Measurements from ENCODE around the gene PNP.
A peak's percentile ranks its signal among the peaks of the same experiment; 100 is the strongest.

The PNP gene

DNA sequence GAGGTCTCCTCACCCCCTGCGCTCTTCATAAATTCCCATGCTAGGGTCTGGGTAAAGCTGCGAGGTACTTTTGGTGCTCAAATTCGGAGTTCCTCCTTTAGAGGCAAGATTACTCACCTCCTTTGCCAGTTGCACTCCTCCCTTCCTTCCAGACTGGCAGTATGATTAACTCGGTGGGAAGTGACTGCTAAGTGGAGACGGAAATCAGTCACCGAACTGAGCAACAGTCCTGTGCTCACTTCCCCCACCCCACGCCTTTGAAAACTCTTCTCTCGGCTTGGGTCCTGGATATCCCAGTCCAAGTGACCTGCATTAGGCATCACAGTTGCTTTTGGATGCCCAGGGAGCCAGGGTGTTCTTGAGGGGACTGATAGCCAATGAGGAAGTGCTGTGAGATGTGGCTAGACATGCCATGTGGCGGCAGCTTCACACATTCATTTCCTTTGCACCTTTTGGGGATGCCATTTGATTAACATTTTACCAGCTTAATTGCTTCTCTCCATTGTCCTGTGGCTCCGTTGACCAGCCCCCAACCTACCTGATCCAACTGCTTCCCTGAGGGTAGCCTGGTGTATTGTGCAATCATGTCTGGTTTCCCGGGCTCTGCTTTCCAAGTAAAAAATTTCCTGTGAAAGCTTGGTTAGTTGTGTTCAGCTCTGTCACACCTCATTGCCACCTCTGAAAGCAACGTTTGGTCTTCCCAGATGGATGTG is 840 bp downstream of the PNP start:
- ATAC-seq, result peak; percentile 65
- TF ChIP-seq OSR1 (CRISPR knock-in tag; IDR thresholded peaks at IDR 0.05) (no peak), ZNF8 (CRISPR knock-in tag; IDR thresholded peaks at IDR 0.05) (no peak), BACH2 (CRISPR knock-in tag; IDR thresholded peaks at IDR 0.05; ENCODE audit: borderline replicate concordance) (no peak), PPARA (CRISPR knock-in tag; IDR thresholded peaks at IDR 0.05; ENCODE audit: borderline replicate concordance) (no peak), TOX (CRISPR knock-in tag; IDR thresholded peaks at IDR 0.05; ENCODE audit: borderline replicate concordance) (no peak), ZNF70 (CRISPR knock-in tag; IDR thresholded peaks at IDR 0.05) (no peak)
- TF ChIP-seq, protein P1, sequence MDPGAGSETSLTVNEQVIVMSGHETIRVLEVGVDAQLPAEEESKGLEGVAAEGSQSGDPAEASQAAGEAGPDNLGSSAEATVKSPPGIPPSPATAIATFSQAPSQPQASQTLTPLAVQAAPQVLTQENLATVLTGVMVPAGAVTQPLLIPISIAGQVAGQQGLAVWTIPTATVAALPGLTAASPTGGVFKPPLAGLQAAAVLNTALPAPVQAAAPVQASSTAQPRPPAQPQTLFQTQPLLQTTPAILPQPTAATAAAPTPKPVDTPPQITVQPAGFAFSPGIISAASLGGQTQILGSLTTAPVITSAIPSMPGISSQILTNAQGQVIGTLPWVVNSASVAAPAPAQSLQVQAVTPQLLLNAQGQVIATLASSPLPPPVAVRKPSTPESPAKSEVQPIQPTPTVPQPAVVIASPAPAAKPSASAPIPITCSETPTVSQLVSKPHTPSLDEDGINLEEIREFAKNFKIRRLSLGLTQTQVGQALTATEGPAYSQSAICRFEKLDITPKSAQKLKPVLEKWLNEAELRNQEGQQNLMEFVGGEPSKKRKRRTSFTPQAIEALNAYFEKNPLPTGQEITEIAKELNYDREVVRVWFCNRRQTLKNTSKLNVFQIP (CRISPR knock-in tag; IDR thresholded peaks at IDR 0.05; ENCODE audit: borderline replicate concordance, low read depth), result no peak
- TF ChIP-seq, protein P2, sequence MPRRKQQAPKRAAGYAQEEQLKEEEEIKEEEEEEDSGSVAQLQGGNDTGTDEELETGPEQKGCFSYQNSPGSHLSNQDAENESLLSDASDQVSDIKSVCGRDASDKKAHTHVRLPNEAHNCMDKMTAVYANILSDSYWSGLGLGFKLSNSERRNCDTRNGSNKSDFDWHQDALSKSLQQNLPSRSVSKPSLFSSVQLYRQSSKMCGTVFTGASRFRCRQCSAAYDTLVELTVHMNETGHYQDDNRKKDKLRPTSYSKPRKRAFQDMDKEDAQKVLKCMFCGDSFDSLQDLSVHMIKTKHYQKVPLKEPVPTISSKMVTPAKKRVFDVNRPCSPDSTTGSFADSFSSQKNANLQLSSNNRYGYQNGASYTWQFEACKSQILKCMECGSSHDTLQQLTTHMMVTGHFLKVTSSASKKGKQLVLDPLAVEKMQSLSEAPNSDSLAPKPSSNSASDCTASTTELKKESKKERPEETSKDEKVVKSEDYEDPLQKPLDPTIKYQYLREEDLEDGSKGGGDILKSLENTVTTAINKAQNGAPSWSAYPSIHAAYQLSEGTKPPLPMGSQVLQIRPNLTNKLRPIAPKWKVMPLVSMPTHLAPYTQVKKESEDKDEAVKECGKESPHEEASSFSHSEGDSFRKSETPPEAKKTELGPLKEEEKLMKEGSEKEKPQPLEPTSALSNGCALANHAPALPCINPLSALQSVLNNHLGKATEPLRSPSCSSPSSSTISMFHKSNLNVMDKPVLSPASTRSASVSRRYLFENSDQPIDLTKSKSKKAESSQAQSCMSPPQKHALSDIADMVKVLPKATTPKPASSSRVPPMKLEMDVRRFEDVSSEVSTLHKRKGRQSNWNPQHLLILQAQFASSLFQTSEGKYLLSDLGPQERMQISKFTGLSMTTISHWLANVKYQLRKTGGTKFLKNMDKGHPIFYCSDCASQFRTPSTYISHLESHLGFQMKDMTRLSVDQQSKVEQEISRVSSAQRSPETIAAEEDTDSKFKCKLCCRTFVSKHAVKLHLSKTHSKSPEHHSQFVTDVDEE (CRISPR knock-in tag; IDR thresholded peaks at IDR 0.05), result no peak

GRCh38 chr14:20470603-20470901 is 1.3 kb downstream of the PNP start:
- no peak for TF ChIP-seq ZNF8 (CRISPR knock-in tag; IDR thresholded peaks at IDR 0.05)
- no peak for TF ChIP-seq BACH2 (CRISPR knock-in tag; IDR thresholded peaks at IDR 0.05; ENCODE audit: borderline replicate concordance)
- TF ChIP-seq ISL1 (CRISPR knock-in tag; IDR thresholded peaks at IDR 0.05), result no peak
- TF ChIP-seq ZFP30 (CRISPR knock-in tag; IDR thresholded peaks at IDR 0.05), result no peak
- TF ChIP-seq SNAI2 (CRISPR knock-in tag; IDR thresholded peaks at IDR 0.05), result no peak
- TF ChIP-seq, protein P3, sequence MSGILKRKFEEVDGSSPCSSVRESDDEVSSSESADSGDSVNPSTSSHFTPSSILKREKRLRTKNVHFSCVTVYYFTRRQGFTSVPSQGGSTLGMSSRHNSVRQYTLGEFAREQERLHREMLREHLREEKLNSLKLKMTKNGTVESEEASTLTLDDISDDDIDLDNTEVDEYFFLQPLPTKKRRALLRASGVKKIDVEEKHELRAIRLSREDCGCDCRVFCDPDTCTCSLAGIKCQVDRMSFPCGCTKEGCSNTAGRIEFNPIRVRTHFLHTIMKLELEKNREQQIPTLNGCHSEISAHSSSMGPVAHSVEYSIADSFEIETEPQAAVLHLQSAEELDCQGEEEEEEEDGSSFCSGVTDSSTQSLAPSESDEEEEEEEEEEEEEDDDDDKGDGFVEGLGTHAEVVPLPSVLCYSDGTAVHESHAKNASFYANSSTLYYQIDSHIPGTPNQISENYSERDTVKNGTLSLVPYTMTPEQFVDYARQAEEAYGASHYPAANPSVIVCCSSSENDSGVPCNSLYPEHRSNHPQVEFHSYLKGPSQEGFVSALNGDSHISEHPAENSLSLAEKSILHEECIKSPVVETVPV (CRISPR knock-in tag; IDR thresholded peaks at IDR 0.05), result no peak
- TF ChIP-seq ZNF70 (CRISPR knock-in tag; IDR thresholded peaks at IDR 0.05), result no peak
- TF ChIP-seq GLIS3 (CRISPR knock-in tag; IDR thresholded peaks at IDR 0.05), result no peak
- TF ChIP-seq ARNTL (CRISPR knock-in tag; IDR thresholded peaks at IDR 0.05; ENCODE audit: borderline replicate concordance, low read depth), result no peak
- TF ChIP-seq, protein P1 (CRISPR knock-in tag; IDR thresholded peaks at IDR 0.05; ENCODE audit: borderline replicate concordance, low read depth), result no peak
- ATAC-seq, result no peak

DNA sequence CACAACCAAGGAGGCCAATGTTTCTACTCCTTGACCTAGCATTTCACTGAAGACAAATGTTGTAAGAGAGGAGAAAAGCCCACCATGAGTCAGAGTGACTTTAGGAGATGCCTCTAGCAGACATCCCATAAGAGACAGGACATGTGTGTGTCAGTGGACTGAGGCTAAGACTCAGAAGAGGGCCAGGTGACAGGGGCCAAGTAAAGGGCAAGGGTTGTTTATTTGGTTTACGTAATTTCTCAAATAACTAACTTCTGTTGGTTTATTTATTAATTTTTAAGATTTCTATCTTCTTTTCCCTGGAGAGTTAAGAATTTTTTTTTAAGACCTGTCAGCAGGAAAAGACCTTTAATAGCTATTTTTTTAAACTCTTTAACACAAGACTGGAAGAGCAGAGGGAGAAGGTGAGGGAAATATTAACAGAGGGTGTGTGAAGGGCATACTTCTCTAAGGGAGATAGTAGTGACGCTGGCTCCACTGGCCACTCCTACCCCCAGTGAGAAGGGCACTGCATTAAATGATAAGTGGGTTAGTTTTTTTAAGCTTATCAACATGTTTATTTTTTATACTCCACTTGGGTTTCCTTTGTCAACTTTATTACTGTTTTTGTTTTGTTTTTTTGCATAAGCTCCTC is 3.4 kb downstream of the PNP start:
- TF ChIP-seq, protein P1 (CRISPR knock-in tag; IDR thresholded peaks at IDR 0.05; ENCODE audit: borderline replicate concordance, low read depth), result no peak
- TF ChIP-seq, protein P4, sequence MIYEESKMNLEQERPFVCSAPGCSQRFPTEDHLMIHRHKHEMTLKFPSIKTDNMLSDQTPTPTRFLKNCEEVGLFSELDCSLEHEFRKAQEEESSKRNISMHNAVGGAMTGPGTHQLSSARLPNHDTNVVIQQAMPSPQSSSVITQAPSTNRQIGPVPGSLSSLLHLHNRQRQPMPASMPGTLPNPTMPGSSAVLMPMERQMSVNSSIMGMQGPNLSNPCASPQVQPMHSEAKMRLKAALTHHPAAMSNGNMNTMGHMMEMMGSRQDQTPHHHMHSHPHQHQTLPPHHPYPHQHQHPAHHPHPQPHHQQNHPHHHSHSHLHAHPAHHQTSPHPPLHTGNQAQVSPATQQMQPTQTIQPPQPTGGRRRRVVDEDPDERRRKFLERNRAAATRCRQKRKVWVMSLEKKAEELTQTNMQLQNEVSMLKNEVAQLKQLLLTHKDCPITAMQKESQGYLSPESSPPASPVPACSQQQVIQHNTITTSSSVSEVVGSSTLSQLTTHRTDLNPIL (CRISPR knock-in tag; IDR thresholded peaks at IDR 0.05; ENCODE audit: low read depth), result no peak
- TF ChIP-seq TCF4 (CRISPR knock-in tag; IDR thresholded peaks at IDR 0.05; ENCODE audit: borderline replicate concordance), result no peak
- TF ChIP-seq BACH2 (CRISPR knock-in tag; IDR thresholded peaks at IDR 0.05; ENCODE audit: borderline replicate concordance), result no peak
- no peak for TF ChIP-seq ZFP30 (CRISPR knock-in tag; IDR thresholded peaks at IDR 0.05)
- no peak for TF ChIP-seq ESRRG (CRISPR knock-in tag; IDR thresholded peaks at IDR 0.05)
- TF ChIP-seq ZC3H10 (CRISPR knock-in tag; IDR thresholded peaks at IDR 0.05), result no peak
- TF ChIP-seq ZNF8 (CRISPR knock-in tag; IDR thresholded peaks at IDR 0.05), result no peak
- no peak for TF ChIP-seq ISL1 (CRISPR knock-in tag; IDR thresholded peaks at IDR 0.05)
- TF ChIP-seq OSR1 (CRISPR knock-in tag; IDR thresholded peaks at IDR 0.05), result no peak
- TF ChIP-seq RARB (CRISPR knock-in tag; IDR thresholded peaks at IDR 0.05), result no peak
- ATAC-seq, result no peak

All from SK-N-SH treated with all-trans-retinoic acid at 6 μM for 48 hours (cell line).